Left renal cortex interstitium (tissue), 4 donors: ENCODE measurements around the gene DEDD2. TPM values are rescaled to one million over a fixed set of nuclear protein-coding genes. Genes with fewer than 3 reads are reported as not detected.
A peak's percentile ranks its signal among the peaks of the same experiment; 100 is the strongest.

Experiments
- DNase-seq, 4 donors: peaks; one replicate each; pipeline ENCODE4 v3.0.0-alpha.2; 2013; ENCODE audit warnings: low read depth in 4 of 4, low spot score in 2 of 4, missing footprints in 1 of 4
- polyA plus RNA-seq, 4 donors: library from polyadenylated mRNA; unstranded; fragments of 120-200 nt; gene quantifications; one replicate each; pipeline ENCODE4 v1.2.1, GENCODE V29; 2013; ENCODE audit not compliant: insufficient read length in 4 of 4

The DEDD2 gene
- polyA plus RNA-seq, 4 donors: 22.6 to 36.7 (median 28.8) TPM

DNA sequence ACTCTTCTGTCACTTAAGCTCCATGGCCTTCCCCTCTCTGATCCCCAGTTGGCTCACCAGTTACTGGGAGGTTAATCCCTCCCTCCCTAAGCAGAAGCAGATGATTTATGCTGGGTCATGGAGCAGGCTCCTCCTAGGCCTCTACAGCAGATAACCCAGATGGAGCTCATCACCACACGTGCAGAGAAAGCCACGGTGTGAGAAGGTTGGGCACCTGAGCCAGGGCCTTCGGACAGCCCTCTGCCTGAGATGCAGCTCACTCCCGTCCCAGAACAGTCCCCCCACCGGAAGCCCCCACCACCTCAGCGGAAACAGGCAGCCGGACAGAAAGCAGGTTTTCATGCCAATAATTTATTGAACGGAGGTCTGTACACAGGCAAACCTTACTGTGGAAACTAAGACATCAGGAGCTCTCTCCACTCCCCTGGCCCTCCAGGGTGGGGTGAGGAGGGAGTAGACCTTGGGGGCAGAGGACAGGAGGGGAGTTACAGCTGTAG lies 12.4 kb upstream of the DEDD2 start:
- DNase-seq: no peak

DNA sequence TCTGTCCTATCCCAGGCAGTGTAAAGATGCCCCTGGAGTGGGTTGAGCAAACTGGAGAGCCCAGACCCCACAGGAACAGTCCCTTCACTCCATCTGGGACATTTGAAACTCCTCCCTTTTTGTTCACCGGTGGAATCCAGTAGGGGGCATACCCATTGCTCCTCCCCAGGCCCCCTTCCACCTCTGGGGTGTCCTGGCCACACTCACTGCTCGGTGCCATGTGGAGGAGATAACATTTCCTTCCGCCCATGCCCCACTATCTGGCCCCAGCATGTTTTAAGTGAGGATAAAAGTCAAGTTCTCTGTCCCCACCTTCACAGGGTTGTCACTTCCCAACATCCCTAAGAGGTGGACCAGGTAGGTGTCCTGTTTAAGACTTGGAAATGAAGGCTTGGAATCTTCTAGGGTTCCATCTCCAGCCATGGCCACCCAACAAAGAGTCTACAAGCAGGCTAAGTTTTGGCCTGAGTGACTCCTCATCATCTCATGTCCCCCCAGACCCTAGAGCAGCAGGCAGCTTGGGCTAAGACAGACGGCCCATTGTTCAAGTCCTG lies 11.9 kb upstream of the DEDD2 start:
- DNase-seq: no peak

DNA sequence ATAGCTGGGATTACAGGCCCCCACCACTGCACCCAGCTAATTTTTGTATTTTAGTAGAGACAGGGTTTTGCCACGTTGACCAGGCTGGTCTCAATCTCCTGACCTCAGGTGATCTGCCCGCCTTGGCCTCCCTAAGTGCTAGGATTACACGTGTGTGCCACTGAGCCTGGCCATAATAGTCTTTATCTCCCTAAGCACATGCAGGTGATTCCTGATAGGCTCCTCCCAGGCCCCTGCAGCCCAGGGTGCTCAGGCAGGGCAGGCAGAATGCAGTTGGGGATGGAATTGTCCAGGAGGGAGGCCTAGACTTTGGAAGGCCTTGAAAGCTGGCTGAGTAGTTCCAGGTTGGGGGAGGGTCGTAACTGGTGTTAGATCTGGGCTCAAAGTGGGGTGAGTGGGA lies 11.2 kb upstream of the DEDD2 start:
- no peak for DNase-seq

DNA sequence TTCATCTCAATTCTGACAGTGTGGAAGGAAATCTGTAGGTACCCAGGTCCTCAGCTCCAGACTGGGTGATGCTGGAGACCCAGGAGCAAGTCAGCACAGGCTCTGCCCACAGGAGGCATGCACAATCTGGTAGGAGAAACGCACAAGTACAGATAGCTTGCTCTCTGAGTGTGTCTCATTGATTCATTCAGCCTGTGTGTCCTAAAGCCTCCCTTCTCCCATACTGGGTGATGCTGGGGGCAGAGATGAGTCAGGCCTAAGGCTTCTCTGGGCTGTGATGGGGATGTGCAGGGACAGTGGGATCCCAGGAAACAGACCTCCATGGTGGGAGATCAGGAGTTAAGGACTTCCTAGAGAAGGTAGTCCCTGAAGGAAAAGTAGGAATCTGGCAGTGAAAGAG lies 9.4 kb upstream of the DEDD2 start:
- DNase-seq: no peak

DNA sequence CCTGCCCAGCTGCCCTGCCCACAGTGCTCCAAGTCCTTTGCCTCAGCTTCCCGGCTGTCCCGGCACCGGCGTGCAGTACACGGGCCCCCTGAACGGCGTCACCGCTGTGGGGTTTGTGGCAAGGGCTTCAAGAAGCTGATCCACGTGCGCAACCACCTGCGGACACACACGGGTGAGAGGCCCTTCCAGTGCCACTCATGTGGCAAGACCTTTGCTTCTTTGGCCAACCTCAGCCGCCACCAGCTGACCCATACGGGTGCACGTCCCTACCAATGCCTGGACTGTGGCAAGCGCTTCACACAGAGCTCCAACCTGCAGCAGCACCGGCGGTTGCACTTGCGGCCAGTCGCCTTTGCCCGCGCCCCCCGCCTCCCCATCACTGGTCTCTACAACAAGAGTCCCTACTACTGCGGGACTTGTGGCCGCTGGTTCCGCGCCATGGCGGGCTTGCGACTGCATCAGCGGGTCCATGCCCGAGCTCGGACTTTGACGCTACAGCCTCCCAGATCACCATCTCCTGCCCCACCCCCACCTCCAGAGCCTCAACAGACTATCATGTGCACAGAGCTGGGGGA lies 8.3 kb upstream of the DEDD2 start:
- DNase-seq: no peak

DNA sequence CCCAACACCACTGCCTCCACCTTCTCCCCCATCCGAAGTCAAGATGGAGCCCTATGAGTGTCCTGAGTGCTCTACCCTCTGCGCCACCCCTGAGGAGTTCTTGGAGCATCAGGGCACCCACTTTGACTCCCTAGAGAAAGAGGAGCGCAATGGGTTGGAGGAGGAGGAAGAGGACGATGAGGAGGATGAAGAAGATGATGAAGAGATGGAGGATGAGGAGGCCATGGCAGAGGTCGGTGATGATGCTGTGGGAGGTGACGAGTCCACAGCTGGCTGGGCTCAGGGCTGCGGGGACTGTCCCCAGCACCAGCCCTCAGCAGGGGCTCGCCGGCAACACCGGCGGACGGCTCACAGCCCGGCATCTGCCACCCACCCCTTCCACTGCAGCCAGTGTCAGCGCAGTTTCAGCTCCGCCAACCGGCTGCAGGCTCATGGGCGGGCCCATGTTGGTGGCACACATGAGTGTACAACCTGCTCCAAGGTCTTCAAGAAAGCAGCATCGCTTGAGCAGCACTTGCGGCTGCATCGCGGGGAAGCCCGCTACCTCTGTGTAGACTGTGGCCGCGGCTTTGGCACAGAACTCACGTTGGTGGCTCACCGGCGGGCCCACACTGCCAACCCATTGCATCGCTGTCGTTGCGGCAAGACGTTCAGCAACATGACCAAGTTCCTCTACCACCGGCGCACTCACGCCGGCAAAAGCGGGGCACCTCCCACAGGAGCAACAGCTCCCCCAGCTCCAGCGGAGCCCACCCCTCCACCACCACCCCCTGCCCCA lies 7.7 kb upstream of the DEDD2 start:
- no peak for DNase-seq

DNA sequence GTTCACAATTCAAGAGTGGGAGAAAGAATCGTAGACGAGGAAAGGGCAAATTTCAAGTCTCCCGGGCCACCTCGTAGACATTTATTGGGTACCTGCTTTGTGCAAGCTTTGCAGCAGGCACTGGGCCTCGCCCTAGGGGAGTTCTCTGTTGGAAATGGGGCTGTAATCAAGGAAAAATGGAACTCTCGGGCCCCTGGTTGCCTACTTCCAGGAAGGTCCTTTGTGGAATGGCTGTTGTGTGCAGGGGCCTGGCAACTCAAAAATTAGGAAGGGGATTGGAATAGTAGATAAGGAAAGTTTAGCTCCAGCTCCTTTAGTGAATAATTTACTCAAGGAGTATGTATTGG lies 3.2 kb upstream of the DEDD2 start:
- no peak for DNase-seq

DNA sequence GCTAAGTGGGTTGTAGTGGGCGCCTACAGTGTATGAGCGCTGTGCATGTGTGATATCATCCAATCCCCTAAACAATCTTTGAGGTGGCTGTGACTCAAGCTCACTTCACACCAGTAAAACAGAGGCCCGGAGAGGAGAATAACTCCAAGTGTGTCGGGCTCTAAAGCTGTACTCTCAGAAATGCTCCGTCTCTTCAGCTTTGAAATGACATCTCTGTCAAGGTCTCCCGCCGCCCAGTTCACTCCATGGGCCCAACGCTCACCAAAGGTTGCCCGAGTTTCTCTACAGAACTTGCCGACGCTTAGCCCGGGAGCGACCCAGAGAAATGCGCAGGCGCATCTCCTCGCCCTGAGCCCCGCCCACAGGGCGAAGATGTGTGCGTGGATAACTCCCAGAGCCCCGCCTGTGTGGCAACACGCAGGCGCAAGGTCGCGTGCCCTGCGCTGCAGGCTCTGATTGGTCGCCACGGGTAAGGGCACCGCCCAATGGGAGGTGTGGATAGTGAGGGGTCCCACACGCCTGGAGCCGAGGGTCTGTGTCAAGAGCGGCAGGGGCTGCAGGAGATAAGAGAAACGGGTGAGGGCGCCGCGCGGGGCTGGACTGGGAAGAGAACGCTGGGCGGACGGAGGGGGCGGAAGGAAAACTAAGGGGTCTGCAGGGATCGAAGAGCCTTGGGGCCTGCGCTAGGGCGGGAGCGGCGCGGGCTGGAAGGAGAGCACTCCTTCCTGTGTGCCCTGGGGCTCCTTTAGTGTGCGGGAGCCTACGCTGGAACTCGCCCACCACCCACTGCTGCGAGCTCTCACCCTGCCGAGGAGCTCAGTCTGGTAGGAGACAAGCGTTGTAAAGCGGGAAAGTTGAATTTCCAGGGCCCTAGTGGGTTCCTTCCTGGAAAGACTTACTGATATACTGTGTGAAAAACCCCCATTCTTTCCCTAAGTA lies 2.6 kb upstream of the DEDD2 start, which contains the start of gene ZNF526:
Gene ZNF526 (plus strand): TSS at position 501 of the 939 bp plus-strand sequence. CDS start 4,092 bp downstream, outside the sequence.
- DNase-seq: peak; percentile 89 to 97 (median 94)

DNA sequence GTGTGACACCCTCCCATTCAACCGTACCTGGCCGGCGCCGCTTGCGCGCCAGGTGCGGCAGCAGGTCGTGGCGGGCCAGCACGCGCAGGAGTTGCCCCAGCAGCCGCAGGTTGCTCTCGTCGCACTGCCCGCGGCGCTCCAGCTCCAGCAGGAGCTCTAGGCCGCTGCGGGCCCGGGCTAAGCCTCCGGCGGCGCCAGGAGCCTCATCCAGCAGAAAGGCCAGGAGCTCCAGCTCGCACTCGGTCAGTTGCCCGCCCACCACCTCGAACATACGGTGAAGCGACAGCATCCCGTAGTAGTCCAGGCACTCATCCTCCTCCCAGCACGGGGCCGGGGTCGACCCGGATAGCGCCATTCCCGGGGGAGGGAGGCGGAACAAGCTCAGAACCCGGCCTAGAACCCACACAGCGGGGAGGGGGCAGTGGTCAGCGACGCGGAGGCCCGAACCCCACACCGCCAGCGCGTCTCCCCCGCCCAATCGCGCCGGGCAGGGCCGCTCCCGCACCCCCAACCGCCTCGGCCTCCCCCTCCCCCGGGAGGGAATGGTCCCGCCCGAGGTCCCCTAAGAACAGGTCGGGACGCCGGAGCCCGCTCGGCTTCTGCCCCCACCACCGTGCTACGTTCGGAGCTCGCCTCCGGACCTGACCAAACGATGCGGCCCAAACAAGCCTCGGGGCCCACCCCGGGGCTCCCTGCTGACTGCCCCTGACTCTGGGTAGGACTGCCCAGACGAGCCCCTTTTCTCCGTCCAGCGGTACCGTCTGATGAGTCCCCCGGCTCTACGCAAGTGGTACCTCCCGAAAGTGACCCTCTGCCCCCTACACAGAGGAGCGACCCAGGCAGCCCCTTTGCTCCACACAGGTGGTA lies 591 bp downstream of the DEDD2 start:
- peak in 2 of 4 donors; percentile 26 to 32 for DNase-seq

DNA sequence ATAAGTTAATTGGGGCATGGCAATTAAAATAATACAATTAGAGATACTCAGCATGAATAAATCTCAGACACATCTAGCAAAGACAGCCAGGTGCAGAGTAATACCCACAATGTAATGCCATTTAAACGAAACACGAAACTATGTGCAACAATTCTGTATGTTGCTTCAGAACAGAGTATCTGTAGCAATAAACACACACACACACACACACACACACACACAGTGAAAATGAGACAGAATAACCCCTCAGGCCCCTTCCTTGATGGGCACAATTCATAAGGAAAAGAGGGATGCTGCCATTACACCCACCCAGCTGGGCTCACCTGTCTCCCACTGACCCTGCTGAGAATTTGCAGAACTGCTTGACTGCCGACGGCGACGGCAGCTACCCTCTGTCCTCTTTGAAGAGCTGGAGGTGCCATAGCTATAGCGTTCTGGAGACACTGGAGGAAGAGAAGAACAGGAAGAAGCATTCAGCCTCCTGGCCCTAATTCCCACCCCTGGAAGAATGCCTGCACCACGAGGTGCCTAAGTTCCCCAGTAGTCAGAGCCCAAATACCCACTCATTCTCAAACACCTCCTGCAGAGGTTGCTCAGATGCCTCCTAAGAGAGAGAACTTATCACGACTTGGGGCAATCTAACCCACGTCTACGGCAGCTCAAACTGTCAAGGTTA lies 2.5 kb downstream of the DEDD2 start:
- no peak for DNase-seq

DNA sequence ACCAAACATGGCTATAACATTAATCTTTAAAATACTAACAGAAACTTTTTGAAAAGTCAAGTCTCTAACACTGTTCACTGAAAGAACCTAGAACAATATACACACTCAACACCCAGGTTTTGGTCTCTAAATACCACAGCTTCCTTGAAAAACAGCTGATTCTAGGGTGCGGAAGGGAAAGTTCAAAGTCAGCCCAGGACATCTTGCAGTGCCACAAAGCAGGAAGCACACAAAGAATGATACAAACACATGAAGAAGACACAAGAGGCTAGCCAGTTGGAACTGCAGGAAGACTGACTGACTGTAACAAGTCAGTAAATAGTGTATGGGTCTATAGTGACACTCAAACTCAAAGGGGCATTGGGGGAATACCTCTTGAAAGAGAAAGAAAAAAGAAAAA lies 4.6 kb downstream of the DEDD2 start:
- no peak for DNase-seq

DNA sequence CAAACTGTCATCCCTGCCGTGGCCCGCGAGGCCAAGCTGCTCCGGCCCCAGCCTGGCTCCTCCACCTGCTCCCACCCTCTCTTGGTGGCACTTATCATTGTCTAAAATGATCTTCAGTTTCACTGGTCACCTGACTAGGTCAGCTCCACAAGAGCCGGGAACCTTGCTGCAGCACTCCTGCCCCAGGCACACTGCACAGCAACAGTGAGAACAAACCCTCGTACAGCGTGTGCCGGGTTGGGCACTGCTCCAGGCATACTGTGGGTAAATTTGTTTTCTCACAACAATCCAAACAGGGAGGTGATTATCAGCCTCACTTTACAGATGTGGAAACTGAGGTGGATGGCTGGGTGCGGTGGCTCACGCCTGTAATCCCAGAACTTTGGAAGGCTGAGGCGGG lies 8.9 kb downstream of the DEDD2 start:
- DNase-seq: no peak

DNA sequence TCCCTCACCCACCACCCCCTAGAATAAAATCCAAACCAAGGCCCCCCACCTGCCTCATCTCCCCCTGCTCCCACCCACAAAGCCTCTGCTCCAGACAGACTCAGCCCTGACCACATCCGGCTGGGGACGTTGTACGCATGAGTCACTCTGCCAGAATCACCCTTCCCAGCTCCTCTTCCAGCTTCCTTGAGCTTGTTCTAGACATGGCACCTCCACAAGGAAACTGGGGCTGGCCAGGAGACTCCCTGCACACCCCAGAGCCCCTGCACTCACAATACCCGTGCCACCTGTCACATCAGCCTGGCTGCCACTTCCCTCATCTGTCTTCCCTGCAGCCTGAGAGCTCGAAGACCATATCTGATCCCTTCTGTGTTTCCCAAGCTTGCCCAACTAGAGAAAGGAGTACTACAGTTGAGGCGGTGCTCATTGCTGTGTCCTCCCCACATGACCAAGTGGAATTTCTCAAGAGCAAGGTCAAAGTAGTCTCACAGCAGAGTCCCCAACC lies 9.7 kb downstream of the DEDD2 start:
- DNase-seq: no peak

DNA sequence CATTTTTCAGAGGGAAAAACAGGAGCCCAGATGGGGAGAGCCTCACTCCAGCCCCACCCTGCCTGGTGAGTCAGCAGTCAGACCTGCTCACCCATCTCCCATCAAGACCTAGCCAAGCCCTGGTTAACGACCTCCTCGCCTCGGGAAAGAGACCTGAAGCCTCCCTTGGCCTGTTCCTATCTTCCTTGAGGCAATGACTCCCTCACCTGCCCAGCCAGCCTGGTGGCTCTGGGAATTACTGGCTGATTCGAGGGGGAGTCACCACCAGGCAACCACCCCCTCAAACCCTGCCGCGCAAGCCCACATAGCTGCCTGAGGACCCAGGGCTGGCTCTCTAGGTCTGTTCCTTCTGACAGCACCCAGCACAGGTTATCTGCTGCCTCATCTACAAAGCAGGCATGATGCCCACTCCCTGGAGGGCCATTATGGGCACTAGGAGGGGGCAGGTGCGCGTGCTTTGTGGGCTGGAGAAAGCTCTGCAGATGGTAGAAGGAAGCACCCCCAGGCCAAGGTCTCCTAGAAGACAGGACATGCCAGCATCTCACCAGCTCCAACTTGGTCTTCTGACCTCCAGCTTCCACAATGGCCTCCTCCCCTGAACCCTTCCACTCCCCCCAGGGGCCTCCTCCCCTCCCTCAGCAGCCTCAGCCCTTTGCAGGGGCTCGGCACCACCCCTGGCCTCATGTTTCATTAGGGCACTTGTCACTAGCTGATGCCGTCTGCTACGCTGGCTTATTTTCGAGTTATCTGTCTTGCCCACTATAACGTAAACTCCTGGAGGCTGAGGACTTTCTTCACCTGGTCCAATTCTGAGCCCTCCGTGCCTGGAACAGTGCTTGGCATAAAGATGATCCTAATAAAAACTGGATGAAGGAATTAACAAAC lies 10.4 kb downstream of the DEDD2 start:
- DNase-seq: no peak

DNA sequence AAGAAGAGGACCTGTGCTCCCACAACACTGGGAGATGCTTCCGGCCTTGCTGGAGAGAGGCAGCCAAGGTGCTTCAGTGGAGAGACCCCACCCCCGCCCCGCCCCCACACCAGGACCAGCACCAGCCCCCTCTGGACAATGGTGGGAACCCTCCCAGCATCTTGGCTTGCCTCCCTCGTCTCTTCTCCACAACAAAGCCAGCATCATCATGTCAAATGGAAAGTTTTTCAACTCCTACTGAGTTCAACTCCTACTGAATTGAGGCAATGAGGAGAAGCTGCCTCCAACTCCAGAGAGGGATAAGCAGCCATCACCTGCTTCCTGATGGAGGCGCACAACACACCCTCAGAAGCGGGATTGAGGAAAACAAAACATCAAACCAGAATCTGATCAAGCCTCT lies 12.8 kb downstream of the DEDD2 start:
- DNase-seq: no peak

DNA sequence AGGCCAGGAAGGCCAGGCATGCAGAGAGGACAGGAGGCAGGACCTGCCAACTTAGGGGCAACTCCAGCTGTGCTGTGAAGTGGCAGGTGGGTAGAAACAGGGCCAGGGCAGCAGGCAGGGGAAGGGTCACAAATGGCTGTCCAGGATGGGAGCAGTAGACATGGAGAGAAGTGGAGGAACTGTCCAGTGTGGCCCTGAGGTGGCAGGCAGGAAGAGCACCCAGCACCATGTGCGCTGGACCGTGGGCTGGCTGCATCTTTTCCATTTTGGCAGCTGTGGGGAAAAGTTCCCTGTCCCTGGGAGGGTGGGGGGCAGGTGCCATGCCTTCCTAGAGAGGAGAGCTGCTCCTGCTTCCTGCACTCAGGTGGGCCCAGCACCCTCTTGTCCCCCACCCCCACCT lies 13.8 kb downstream of the DEDD2 start:
- no peak for DNase-seq

DNA sequence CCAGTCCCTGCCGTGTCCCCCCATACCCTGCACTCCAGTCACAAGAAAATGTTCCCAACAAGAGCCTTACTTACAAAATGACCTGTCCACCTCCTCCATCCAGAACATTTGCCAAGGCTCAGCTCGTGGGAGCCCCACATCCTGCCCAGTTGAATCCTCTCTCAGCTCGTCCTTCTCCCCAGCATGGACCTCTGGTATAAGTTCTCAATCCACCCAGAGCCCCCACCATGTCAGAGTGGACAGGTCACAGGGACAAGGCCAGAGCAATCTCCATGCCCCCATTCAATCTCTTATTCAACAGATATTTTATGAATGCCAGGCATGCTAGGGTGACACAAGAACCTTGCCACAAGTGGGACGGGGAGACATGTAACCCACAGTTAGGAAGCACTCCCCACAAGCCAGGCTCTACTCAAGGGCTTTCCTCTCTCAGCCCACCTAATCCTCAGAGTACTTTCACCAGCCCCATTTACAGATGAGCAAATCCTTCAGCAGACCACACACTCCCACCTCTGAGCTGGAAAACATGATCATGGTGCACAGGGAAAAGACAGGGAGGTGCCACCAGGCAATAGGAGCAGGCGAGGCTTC lies 15.1 kb downstream of the DEDD2 start:
- DNase-seq: no peak
